ENCODE measurements around the gene KRTAP5-10.
"Not testable (repeated sequence)": the region's sequence is repeated elsewhere in the genome, so short reads cannot be mapped to it uniquely, and the experiment has no call there.

The KRTAP5-10 gene

DNA sequence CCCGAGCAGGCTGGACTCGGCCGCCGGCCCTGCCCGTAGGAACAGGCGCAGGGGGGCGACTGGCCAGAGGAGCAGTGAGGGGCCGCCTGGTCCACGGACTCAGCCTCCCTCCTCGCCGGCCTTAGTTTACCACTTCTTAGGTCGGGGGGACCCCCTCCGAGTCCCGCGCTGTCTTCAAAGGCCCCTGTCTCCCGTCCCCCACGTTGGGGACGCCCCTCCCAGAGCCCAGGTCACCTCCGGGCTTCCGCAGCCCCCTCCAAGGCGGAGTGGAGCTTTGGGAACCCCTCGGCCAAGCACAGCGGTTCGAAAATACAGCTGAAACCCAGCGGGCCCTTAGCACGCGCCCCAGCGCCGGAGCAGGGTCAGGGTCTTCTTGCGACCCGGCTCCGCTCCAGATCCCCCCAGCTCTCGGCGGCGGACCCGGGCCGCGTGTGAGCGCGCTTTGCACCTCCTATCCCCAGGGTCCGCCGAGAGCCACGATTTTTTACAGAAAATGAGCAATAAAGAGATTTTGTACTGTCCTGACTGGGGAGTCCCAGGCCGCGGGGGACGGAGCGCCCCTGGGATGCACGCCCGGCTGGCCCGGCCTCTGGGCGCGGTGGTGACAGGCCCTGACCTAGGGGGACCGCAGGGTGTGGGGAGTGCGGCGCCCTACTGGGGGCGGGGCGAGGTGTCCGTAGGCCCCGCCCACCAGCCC, 42.3 kb downstream of the KRTAP5-10 start:
- in situ Hi-C loops (cut with HindIII; ENCODE audit: low sequenced_read_pairs): not testable (repeated sequence)

- in situ Hi-C loops (cut with HindIII; ENCODE audit: low sequenced_read_pairs): not testable (repeated sequence)
These were observed 42.9 kb downstream of the KRTAP5-10 start for GRCh38 chr11:71608272-71608671.

DNA sequence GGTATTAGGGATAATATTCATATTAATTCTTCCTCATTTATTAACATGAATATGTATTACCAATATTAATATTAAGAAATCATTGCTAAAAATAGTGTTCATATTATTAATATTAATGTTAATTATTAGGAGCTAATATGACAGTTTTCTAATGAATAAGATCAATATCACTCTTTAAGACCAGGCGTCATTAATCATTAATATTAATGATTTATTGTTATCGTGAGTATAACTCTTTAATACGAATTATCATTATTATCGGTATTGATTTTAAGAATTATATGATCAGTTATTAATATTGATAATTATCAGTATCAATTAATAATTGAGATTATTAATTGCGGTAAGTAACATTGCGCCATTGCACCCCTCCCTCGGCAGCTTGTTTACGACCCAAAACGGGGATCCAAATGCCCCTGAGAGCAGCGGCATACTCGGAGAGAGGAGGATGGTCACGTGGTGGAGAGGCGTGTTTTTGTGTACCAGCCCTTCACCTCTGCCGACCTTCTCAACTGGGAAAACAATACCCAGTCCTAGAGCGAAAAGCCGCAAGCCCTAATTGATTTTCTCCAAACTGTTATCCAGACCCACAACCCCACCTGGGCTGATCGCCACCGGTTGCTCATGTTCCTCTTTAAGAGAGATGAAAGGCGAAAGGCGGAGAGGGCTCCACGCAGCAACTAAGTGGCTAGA, 46.0 kb downstream of the KRTAP5-10 start:
- in situ Hi-C loops (cut with HindIII; ENCODE audit: low sequenced_read_pairs): not testable (repeated sequence)

DNA sequence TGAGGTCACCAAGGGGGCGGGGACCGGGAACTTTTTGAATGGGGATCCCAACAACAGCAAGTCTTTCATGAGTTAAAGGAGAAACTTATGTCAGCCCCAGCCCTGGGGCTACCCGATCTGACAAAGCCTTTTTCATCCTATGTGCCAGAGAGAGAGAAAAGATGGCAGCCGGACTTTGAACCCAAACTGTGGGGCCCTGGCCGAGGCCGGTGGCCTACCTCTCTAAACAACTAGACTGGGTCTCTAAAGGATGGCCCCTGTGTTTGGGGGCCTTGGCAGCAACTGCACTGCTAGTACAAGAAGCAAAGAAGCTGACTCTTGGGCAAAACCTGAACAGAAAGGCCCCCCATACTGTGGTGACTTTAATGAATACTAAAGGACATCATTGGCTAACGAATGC, 48.6 kb downstream of the KRTAP5-10 start:
- in situ Hi-C loops (cut with HindIII; ENCODE audit: low sequenced_read_pairs): not testable (repeated sequence)

DNA sequence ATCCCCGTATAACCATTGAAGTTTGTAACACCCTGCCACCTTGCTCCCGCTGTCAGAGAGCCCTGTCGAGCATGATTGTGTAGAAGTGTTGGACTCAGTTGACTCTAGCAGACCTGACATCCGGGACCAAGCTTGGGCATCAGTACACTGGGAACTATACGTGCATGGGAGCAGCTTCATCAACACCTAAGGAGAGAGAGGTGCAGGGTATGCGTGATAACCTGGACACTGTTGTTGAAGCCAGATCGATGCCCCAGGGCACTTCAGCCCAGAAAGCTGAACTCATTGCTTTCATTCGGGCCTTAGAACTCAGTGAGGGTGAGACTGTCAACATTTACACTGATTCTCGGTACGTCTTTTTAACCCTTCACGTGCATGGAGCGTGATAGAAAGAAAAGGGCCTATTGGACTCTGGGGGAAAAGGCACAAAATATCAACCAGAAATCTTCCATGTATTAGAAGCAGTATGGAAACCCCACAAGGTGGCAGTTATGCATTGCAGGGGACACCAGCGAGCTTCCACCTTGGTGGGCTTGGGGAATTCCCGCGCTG, 49.1 kb downstream of the KRTAP5-10 start:
- in situ Hi-C loops (cut with HindIII; ENCODE audit: low sequenced_read_pairs): not testable (repeated sequence)

DNA sequence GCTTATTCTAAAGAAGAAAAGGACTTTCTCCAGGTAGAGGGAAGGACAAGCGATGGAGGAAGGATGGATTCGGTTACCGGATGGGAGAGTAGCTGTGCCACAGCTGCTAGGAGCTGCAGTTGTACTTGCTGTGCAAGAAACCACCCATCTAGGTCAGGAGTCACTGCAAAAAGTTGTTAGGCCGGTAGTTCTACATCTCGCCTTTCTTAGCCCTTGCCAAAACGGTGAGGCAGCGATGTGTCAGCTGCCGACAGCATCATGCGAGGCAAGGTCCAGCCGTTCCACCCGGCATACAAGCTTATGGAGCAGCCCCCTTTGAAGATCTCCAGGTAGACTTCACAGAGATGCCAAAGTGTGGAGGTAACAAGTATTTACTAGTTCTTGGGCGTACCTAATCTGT, 49.6 kb downstream of the KRTAP5-10 start:
- in situ Hi-C loops (cut with HindIII; ENCODE audit: low sequenced_read_pairs): not testable (repeated sequence)

Data from DLD1 (cell line).